HEK293 (cell line): ENCODE measurements around the gene CFAP300.

ENCODE experiments used
- CTCF ChIA-PET: fragments of 350-600 bp; formaldehyde crosslinking; extraction: SDS; loops from one replicate; lab custom pipeline; 2021; ENCODE audit warnings: antibody characterized with exemption; lab: Yijun Ruan, JAX
- POLR2A ChIA-PET: fragments of 300-600 bp; formaldehyde crosslinking; extraction: SDS; loops from one replicate; lab custom pipeline; 2020; ENCODE audit warnings: antibody characterized with exemption, inconsistent platforms; lab: Yijun Ruan, JAX
- H3K27ac ChIP-seq: fragments of 200-500 bp; sonication (Bioruptor generic); 2 replicates; pipeline ENCODE4 v1.5.1; 2014; ENCODE audit warnings: low read depth, low read length, control low read depth, inconsistent platforms; ENCODE audit errors: extremely low read depth
- H3K36me3 ChIP-seq, 2 experiments: fragments of 200-500 bp in 1 of 2; sonication (Bioruptor generic) in 1 of 2; 1 replicate in 1 of 2; 2 replicates in 1 of 2; pipeline ENCODE4 v1.5.1; 2014 to 2017; ENCODE audit warnings: inconsistent platforms in 2 of 2, low read length in 2 of 2; ENCODE audit not compliant: control insufficient read depth in 2 of 2, insufficient read depth in 1 of 2
- H3K4me1 ChIP-seq: fragments of 200-500 bp; sonication (Bioruptor generic); 2 replicates; pipeline ENCODE4 v1.5.1; 2014; ENCODE audit warnings: mild to moderate bottlenecking, low read length, inconsistent platforms; ENCODE audit not compliant: control insufficient read depth, insufficient read depth
- H3K4me3 ChIP-seq: 2 replicates; pipeline ENCODE4 v1.5.1; 2011; ENCODE audit warnings: low read depth, mild to moderate bottlenecking, control low read depth, low read length, moderate library complexity
- H3K9me3 ChIP-seq: fragments of 200-500 bp; sonication (Bioruptor generic); 2 replicates; pipeline ENCODE4 v1.5.1; 2014; ENCODE audit warnings: low read depth, low read length, inconsistent platforms; ENCODE audit not compliant: control insufficient read depth, insufficient read depth
- KLF10 ChIP-seq: fragments of 450-650 bp; IDR thresholded peaks from 2 replicates; pipeline ENCODE4 v1.5.1; 2018; ENCODE audit warnings: missing biosample characterization, mild to moderate bottlenecking, missing genetic modification characterization
- KLF16 ChIP-seq: fragments of 450-650 bp; formaldehyde crosslinking; IDR thresholded peaks from 2 replicates; pipeline ENCODE4 v1.5.1; 2017; ENCODE audit warnings: missing biosample characterization, missing genetic modification characterization
- MYNN ChIP-seq: fragments of 450-650 bp; formaldehyde crosslinking; IDR thresholded peaks from 2 replicates; pipeline ENCODE4 v1.5.1; 2016; ENCODE audit warnings: missing biosample characterization, missing genetic modification characterization, borderline replicate concordance
- SCRT2 ChIP-seq: fragments of 450-650 bp; formaldehyde crosslinking; IDR thresholded peaks from 2 replicates; pipeline ENCODE4 v1.5.1; 2016; ENCODE audit warnings: missing biosample characterization, missing genetic modification characterization
- SP2 ChIP-seq: fragments of 450-650 bp; formaldehyde crosslinking; IDR thresholded peaks from 2 replicates; pipeline ENCODE4 v1.5.1; 2016; ENCODE audit warnings: missing biosample characterization, missing genetic modification characterization
- SP3 ChIP-seq: fragments of 450-650 bp; formaldehyde crosslinking; IDR thresholded peaks from 2 replicates; pipeline ENCODE4 v1.5.1; 2016; ENCODE audit warnings: missing biosample characterization, missing genetic modification characterization
- YY1 ChIP-seq: fragments of 450-650 bp; formaldehyde crosslinking; IDR thresholded peaks from 2 replicates; pipeline ENCODE4 v1.5.1; 2018; ENCODE audit warnings: missing biosample characterization, missing genetic modification characterization
- ZBTB17 ChIP-seq: fragments of 450-650 bp; formaldehyde crosslinking; IDR thresholded peaks from 2 replicates; pipeline ENCODE4 v1.5.1; 2016; ENCODE audit warnings: missing biosample characterization, missing genetic modification characterization
- ZBTB20 ChIP-seq: fragments of 450-650 bp; formaldehyde crosslinking; IDR thresholded peaks from 2 replicates; pipeline ENCODE4 v1.5.1; 2016; ENCODE audit warnings: missing biosample characterization, missing genetic modification characterization
- ZBTB21 ChIP-seq: fragments of 450-650 bp; formaldehyde crosslinking; IDR thresholded peaks from 2 replicates; pipeline ENCODE4 v1.5.1; 2017; ENCODE audit warnings: missing biosample characterization, missing genetic modification characterization
- ZBTB48 ChIP-seq: fragments of 450-650 bp; formaldehyde crosslinking; IDR thresholded peaks from 2 replicates; pipeline ENCODE4 v1.5.1; 2016; ENCODE audit warnings: missing biosample characterization, missing genetic modification characterization
- ZBTB8A ChIP-seq: fragments of 450-650 bp; formaldehyde crosslinking; IDR thresholded peaks from 2 replicates; pipeline ENCODE4 v1.5.1; 2016; ENCODE audit warnings: missing biosample characterization, missing genetic modification characterization
- ZEB2 ChIP-seq: fragments of 450-650 bp; formaldehyde crosslinking; IDR thresholded peaks from 2 replicates; pipeline ENCODE4 v1.5.1; 2016; ENCODE audit warnings: missing biosample characterization, missing genetic modification characterization
- ZNF140 ChIP-seq: fragments of 450-650 bp; formaldehyde crosslinking; IDR thresholded peaks from 2 replicates; pipeline ENCODE4 v1.5.1; 2016; ENCODE audit warnings: missing biosample characterization, missing genetic modification characterization
- ZNF335 ChIP-seq: fragments of 450-650 bp; formaldehyde crosslinking; conservative IDR thresholded peaks from 2 replicates; pipeline ENCODE4 v1.5.1; 2016; ENCODE audit warnings: missing biosample characterization, missing genetic modification characterization
- ZNF394 ChIP-seq: fragments of 450-650 bp; formaldehyde crosslinking; IDR thresholded peaks from 2 replicates; pipeline ENCODE4 v1.5.1; 2016; ENCODE audit warnings: missing biosample characterization, missing genetic modification characterization, mild to moderate bottlenecking, moderate library complexity, borderline replicate concordance
- ZNF423 ChIP-seq: fragments of 450-650 bp; formaldehyde crosslinking; IDR thresholded peaks from 2 replicates; pipeline ENCODE4 v1.5.1; 2016; ENCODE audit warnings: missing biosample characterization, missing genetic modification characterization
- ZNF549 ChIP-seq: fragments of 450-650 bp; IDR thresholded peaks from 2 replicates; pipeline ENCODE4 v1.5.1; 2018; ENCODE audit warnings: missing biosample characterization, missing genetic modification characterization, mild to moderate bottlenecking, inconsistent platforms, moderate library complexity
- ZNF561 ChIP-seq: fragments of 450-650 bp; IDR thresholded peaks from 2 replicates; pipeline ENCODE4 v1.5.1; 2018; ENCODE audit warnings: missing biosample characterization, missing genetic modification characterization, borderline replicate concordance
- ZNF629 ChIP-seq: fragments of 450-650 bp; formaldehyde crosslinking; IDR thresholded peaks from 2 replicates; pipeline ENCODE4 v1.5.1; 2017; ENCODE audit warnings: missing biosample characterization, missing genetic modification characterization
- TF ChIP-seq, protein P1 (sequence below): fragments of 450-650 bp; formaldehyde crosslinking; optimal IDR thresholded peaks from 2 replicates; pipeline ENCODE3; 2016; ENCODE audit warnings: missing biosample characterization, mild to moderate bottlenecking, missing genetic modification characterization
- TF ChIP-seq, protein P2 (sequence below): fragments of 450-650 bp; formaldehyde crosslinking; IDR thresholded peaks from 2 replicates; pipeline ENCODE4 v1.5.1; 2016; ENCODE audit warnings: missing biosample characterization, missing genetic modification characterization, low read depth
- TF ChIP-seq, protein P3 (sequence below): IDR thresholded peaks from 2 replicates; pipeline ENCODE4 v1.6.1; 2011; ENCODE audit warnings: mild to moderate bottlenecking, low read depth, low read length, borderline replicate concordance
- TF ChIP-seq, protein P4 (sequence below): fragments of 450-650 bp; formaldehyde crosslinking; IDR thresholded peaks from 2 replicates; pipeline ENCODE4 v1.5.1; 2016; ENCODE audit warnings: missing biosample characterization, missing genetic modification characterization
- TF ChIP-seq, protein P5 (sequence below): fragments of 450-650 bp; formaldehyde crosslinking; IDR thresholded peaks from 2 replicates; pipeline ENCODE4 v1.5.1; 2016; ENCODE audit warnings: missing biosample characterization, missing genetic modification characterization
- TF ChIP-seq, protein P6 (sequence below): fragments of 450-650 bp; formaldehyde crosslinking; IDR thresholded peaks from 2 replicates; pipeline ENCODE4 v1.5.1; 2016; ENCODE audit warnings: missing biosample characterization, missing genetic modification characterization

CFAP300 gene

DNA sequence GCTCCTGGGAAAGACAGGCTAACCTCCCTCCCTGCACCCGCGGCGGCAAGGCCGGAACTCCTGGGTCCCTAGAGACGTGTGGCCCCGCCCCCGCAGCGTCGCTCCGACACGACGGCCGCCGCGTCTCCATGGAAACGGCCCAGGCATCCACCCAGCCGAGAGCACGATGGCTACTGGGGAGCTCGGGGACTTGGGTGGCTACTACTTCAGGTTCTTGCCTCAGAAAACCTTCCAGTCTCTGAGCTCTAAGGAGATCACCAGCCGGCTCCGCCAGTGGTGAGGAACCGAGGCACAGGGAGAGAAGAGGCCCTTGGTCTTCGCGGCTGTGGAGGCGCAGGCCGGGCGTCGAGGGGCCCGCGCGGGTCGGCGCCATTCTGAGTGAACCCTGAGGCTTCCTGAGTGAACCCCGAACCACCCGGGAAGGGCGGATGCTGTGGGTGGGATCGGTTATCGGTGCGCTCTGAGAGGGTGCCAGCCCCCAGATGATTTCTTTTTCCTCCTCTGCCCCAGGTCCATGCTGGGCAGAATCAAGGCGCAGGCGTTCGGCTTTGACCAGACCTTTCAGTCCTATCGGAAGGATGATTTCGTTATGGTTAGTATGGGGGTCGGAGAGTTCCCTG is at the start of gene CFAP300:
Gene CFAP300 (plus strand): TSS at position 133 of the 620 bp plus-strand sequence. CDS start 34 bp downstream, at position 167.
- Histone ChIP-seq H3K4me1 (no peaks in the 10 kb centered on the region), H3K36me3 (no peaks in the 10 kb centered on the region), H3K27ac (peak within 1 kb of the TSS; percentile 24; the same call in 1 of the 2 replicates), H3K4me3 (peak within 1 kb of the TSS; percentile 51), H3K9me3 (no peaks in the 10 kb centered on the region)
- CTCF ChIA-PET: interaction anchor here (0.6 to 1.0 kb wide), 3 partner anchors 42 to 1116 kb away, joined by 3 to 4 read pairs (median 3); no protein-coding TSS in a partner anchor
- POLR2A ChIA-PET: interaction anchor here (0.7 kb wide), 1 partner anchor 140 kb away, joined by 4 read pairs; no protein-coding TSS in a partner anchor
- TF ChIP-seq, protein P1, sequence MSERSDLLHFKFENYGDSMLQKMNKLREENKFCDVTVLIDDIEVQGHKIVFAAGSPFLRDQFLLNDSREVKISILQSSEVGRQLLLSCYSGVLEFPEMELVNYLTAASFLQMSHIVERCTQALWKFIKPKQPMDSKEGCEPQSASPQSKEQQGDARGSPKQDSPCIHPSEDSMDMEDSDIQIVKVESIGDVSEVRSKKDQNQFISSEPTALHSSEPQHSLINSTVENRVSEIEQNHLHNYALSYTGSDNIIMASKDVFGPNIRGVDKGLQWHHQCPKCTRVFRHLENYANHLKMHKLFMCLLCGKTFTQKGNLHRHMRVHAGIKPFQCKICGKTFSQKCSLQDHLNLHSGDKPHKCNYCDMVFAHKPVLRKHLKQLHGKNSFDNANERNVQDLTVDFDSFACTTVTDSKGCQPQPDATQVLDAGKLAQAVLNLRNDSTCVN (tag by site-specific recombination): peak; percentile 20
- TF ChIP-seq ZNF423 (tag by site-specific recombination): peak; percentile 22; the same call in 1 of the 2 replicates
- no peak for TF ChIP-seq ZNF561 (tag by site-specific recombination)
- TF ChIP-seq ZNF549 (tag by site-specific recombination): no peak
- TF ChIP-seq ZNF394 (tag by site-specific recombination): no peak
- TF ChIP-seq ZNF335: peak; percentile 57
- TF ChIP-seq ZBTB21 (tag by site-specific recombination): no peak
- peak; percentile 40; the same call in 1 of the 2 replicates for TF ChIP-seq ZBTB8A (tag by site-specific recombination)
- no peak for TF ChIP-seq ZNF140 (tag by site-specific recombination)
- TF ChIP-seq SCRT2 (tag by site-specific recombination): no peak
- 0 out of 2 replicates have a peak, but pooled peaks have one; percentile 25 for TF ChIP-seq MYNN (tag by site-specific recombination)
- 0 out of 2 replicates have a peak, but pooled peaks have one; percentile 7 for TF ChIP-seq ZEB2 (tag by site-specific recombination)
- TF ChIP-seq ZBTB48 (tag by site-specific recombination): peak; percentile 25; the same call in 1 of the 2 replicates
- TF ChIP-seq KLF10 (tag by site-specific recombination): no peak
- TF ChIP-seq, protein P2, sequence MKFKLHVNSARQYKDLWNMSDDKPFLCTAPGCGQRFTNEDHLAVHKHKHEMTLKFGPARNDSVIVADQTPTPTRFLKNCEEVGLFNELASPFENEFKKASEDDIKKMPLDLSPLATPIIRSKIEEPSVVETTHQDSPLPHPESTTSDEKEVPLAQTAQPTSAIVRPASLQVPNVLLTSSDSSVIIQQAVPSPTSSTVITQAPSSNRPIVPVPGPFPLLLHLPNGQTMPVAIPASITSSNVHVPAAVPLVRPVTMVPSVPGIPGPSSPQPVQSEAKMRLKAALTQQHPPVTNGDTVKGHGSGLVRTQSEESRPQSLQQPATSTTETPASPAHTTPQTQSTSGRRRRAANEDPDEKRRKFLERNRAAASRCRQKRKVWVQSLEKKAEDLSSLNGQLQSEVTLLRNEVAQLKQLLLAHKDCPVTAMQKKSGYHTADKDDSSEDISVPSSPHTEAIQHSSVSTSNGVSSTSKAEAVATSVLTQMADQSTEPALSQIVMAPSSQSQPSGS (tag by site-specific recombination): no peak
- TF ChIP-seq, protein P3, sequence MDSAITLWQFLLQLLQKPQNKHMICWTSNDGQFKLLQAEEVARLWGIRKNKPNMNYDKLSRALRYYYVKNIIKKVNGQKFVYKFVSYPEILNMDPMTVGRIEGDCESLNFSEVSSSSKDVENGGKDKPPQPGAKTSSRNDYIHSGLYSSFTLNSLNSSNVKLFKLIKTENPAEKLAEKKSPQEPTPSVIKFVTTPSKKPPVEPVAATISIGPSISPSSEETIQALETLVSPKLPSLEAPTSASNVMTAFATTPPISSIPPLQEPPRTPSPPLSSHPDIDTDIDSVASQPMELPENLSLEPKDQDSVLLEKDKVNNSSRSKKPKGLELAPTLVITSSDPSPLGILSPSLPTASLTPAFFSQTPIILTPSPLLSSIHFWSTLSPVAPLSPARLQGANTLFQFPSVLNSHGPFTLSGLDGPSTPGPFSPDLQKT: peak; percentile 44; the same call in 1 of the 2 replicates
- TF ChIP-seq SP2: peak; percentile 41
- TF ChIP-seq, protein P4, sequence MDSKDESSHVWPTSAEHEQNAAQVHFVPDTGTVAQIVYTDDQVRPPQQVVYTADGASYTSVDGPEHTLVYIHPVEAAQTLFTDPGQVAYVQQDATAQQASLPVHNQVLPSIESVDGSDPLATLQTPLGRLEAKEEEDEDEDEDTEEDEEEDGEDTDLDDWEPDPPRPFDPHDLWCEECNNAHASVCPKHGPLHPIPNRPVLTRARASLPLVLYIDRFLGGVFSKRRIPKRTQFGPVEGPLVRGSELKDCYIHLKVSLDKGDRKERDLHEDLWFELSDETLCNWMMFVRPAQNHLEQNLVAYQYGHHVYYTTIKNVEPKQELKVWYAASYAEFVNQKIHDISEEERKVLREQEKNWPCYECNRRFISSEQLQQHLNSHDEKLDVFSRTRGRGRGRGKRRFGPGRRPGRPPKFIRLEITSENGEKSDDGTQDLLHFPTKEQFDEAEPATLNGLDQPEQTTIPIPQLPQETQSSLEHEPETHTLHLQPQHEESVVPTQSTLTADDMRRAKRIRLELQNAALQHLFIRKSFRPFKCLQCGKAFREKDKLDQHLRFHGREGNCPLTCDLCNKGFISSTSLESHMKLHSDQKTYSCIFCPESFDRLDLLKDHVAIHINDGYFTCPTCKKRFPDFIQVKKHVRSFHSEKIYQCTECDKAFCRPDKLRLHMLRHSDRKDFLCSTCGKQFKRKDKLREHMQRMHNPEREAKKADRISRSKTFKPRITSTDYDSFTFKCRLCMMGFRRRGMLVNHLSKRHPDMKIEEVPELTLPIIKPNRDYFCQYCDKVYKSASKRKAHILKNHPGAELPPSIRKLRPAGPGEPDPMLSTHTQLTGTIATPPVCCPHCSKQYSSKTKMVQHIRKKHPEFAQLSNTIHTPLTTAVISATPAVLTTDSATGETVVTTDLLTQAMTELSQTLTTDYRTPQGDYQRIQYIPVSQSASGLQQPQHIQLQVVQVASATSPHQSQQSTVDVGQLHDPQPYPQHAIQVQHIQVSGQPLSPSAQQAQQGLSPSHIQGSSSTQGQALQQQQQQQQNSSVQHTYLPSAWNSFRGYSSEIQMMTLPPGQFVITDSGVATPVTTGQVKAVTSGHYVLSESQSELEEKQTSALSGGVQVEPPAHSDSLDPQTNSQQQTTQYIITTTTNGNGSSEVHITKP (tag by site-specific recombination): peak; percentile 85
- TF ChIP-seq ZNF629: peak; percentile 30; the same call in 1 of the 2 replicates
- TF ChIP-seq, protein P5, sequence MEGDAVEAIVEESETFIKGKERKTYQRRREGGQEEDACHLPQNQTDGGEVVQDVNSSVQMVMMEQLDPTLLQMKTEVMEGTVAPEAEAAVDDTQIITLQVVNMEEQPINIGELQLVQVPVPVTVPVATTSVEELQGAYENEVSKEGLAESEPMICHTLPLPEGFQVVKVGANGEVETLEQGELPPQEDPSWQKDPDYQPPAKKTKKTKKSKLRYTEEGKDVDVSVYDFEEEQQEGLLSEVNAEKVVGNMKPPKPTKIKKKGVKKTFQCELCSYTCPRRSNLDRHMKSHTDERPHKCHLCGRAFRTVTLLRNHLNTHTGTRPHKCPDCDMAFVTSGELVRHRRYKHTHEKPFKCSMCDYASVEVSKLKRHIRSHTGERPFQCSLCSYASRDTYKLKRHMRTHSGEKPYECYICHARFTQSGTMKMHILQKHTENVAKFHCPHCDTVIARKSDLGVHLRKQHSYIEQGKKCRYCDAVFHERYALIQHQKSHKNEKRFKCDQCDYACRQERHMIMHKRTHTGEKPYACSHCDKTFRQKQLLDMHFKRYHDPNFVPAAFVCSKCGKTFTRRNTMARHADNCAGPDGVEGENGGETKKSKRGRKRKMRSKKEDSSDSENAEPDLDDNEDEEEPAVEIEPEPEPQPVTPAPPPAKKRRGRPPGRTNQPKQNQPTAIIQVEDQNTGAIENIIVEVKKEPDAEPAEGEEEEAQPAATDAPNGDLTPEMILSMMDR (tag by site-specific recombination): no peak
- TF ChIP-seq ZBTB20 (tag by site-specific recombination): no peak; the same call in 1 of the 2 replicates
- TF ChIP-seq YY1: 0 out of 2 replicates have a peak, but pooled peaks have one; percentile 39
- TF ChIP-seq, protein P6, sequence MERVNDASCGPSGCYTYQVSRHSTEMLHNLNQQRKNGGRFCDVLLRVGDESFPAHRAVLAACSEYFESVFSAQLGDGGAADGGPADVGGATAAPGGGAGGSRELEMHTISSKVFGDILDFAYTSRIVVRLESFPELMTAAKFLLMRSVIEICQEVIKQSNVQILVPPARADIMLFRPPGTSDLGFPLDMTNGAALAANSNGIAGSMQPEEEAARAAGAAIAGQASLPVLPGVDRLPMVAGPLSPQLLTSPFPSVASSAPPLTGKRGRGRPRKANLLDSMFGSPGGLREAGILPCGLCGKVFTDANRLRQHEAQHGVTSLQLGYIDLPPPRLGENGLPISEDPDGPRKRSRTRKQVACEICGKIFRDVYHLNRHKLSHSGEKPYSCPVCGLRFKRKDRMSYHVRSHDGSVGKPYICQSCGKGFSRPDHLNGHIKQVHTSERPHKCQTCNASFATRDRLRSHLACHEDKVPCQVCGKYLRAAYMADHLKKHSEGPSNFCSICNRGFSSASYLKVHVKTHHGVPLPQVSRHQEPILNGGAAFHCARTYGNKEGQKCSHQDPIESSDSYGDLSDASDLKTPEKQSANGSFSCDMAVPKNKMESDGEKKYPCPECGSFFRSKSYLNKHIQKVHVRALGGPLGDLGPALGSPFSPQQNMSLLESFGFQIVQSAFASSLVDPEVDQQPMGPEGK (tag by site-specific recombination): peak; percentile 36; the same call in 1 of the 2 replicates
- TF ChIP-seq SP3 (tag by site-specific recombination): no peak
- TF ChIP-seq KLF16: 0 out of 2 replicates have a peak, but pooled peaks have one; percentile 28
- TF ChIP-seq ZBTB17 (tag by site-specific recombination): peak; percentile 84
